A673 (cell line): Measurements from ENCODE around the gene TEX14.
"Not testable (repeated sequence)": the region's sequence is repeated elsewhere in the genome, so short reads cannot be mapped to it uniquely, and the experiment has no call there.

Source experiments
- EZH2 ChIP-seq: fragments of 200-600 bp; sonication (generic); IDR thresholded peaks from 2 replicates; pipeline ENCODE4 v1.6.1; 2017; ENCODE audit warnings: borderline replicate concordance, low read depth, mild to moderate bottlenecking, mixed read lengths, antibody characterized with exemption, low read length; ENCODE audit not compliant: poor library complexity, severe bottlenecking
- TF ChIP-seq, protein P1 (sequence below): fragments of 300-800, 200-600 bp; sonication (generic); conservative IDR thresholded peaks from 2 replicates; pipeline ENCODE4 v1.5.1; 2017; ENCODE audit warnings: low read depth, mild to moderate bottlenecking, antibody characterized with exemption, low read length, moderate library complexity, mixed read lengths

DNA sequence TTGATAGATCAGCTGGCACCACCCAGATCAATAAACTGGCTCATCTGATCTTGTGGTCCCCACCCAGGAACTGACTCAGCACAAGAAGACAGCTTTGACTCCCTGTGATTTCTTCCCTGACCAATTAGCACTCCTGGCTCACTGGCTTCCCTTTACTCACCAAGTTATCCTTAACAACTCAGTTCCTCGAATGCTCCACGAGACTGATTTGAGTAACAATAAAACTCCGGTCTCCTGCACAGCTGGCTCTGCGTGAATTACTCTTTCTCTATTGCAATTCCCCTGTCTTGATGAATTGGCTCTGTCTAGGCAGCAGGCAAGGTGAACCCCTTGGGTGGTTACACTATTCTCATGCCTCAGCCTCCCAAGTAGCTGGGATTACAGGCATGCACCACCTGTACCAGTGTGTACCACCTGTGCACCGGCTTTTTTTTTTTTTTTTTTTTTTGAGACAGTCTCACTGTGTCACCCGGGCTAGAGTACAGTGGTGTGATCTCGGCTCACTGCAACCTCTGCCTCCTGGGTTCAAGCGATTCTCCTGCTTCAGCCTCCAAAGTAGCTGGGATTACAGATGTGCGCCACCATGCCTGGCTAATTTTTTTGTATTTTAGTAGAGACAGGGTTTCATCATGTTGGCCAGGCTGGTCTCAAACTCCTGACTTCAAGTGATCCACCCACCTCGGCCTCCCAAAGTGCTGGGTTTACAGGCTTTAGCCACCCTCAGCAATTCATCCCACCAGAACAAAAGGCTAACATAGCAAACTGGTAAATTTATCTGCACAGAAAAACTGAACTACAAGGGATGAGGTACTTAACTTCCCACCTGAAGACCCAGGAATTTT is 33.7 kb downstream of the TEX14 start:
- TF ChIP-seq, protein P1, sequence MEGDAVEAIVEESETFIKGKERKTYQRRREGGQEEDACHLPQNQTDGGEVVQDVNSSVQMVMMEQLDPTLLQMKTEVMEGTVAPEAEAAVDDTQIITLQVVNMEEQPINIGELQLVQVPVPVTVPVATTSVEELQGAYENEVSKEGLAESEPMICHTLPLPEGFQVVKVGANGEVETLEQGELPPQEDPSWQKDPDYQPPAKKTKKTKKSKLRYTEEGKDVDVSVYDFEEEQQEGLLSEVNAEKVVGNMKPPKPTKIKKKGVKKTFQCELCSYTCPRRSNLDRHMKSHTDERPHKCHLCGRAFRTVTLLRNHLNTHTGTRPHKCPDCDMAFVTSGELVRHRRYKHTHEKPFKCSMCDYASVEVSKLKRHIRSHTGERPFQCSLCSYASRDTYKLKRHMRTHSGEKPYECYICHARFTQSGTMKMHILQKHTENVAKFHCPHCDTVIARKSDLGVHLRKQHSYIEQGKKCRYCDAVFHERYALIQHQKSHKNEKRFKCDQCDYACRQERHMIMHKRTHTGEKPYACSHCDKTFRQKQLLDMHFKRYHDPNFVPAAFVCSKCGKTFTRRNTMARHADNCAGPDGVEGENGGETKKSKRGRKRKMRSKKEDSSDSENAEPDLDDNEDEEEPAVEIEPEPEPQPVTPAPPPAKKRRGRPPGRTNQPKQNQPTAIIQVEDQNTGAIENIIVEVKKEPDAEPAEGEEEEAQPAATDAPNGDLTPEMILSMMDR: not testable (repeated sequence)
- TF ChIP-seq EZH2: not testable (repeated sequence)
